HepG2 (cell line): Measurements from ENCODE around the gene MT1HL1. TPM values are rescaled to one million over a fixed set of nuclear protein-coding genes. Genes with fewer than 3 reads are reported as not detected.

ENCODE experiments used
- ATAC-seq: fragments of 200-7000 bp; cut with Tn5 transposase; 3 replicates; pipeline ENCODE4 v1.9.1; 2020; ENCODE audit warnings: mild to moderate bottlenecking, moderate library complexity
- BruUV-seq: library from RNA; stranded (reverse); fragments of 400-500 nt; replicated peaks from 2 replicates; lab custom pipeline; 2021; lab: Mats Ljungman, UMichigan
- CTCF ChIA-PET: fragments of 300-600 bp; formaldehyde crosslinking; extraction: SDS; loops from one replicate; lab custom pipeline; 2021; ENCODE audit warnings: low total read pairs, inconsistent platforms, low intra/inter-chr PET ratio; lab: Yijun Ruan, JAX
- POLR2A ChIA-PET: fragments of 350-600 bp; sonication (Branson Sonifier 250); formaldehyde crosslinking; loops from one replicate; lab custom pipeline; 2020; ENCODE audit warnings: antibody characterized with exemption, inconsistent platforms; lab: Yijun Ruan, JAX
- DNase-seq: peaks from one replicate; pipeline ENCODE4 v3.0.0-alpha.2; 2015; ENCODE audit warnings: low spot score
- FAIRE-seq: peaks from 3 replicates; lab custom pipeline; 2011; peaks lifted over from hg19 to GRCh38; lab: Jason Lieb, UNC
- H2AFZ ChIP-seq: one replicate; pipeline ENCODE4 v1.6.1; 2011; ENCODE audit warnings: low read length, inconsistent platforms
- H3K27ac ChIP-seq: fragments of 300-600 bp; 3 replicates; pipeline ENCODE4 v1.8.0; 2011; ENCODE audit warnings: mixed run types, mild to moderate bottlenecking, mixed read lengths, low read length, inconsistent platforms; ENCODE audit not compliant: insufficient read depth; ENCODE audit errors: extremely low read length
- H3K27me3 ChIP-seq, 2 experiments: fragments of 200-600 bp in 1 of 2; 2 replicates in 1 of 2; 3 replicates in 1 of 2; pipeline versions ENCODE4 v1.6.0 to v1.8.0; 2011; ENCODE audit warnings: low read length in 2 of 2, mild to moderate bottlenecking in 2 of 2, moderate library complexity in 2 of 2, inconsistent platforms in 1 of 2; ENCODE audit not compliant: insufficient read depth in 2 of 2, control insufficient read depth in 1 of 2
- H3K36me3 ChIP-seq, 2 experiments: fragments of 200-600 bp in 1 of 2; replicated peaks in 1 of 2; 2 replicates in 1 of 2; 3 replicates in 1 of 2; pipeline versions ENCODE4 v1.5.1 to v1.8.0; 2011; ENCODE audit warnings: low read length in 2 of 2, inconsistent platforms in 1 of 2; ENCODE audit not compliant: insufficient read depth in 2 of 2, control insufficient read depth in 1 of 2
- H3K4me1 ChIP-seq: 2 replicates; pipeline ENCODE4 v1.5.1; 2012; ENCODE audit warnings: low read length, inconsistent platforms; ENCODE audit not compliant: insufficient read depth
- H3K4me2 ChIP-seq: 2 replicates; pipeline ENCODE4 v1.6.0; 2011; ENCODE audit warnings: low read depth, low read length, inconsistent platforms
- H3K4me3 ChIP-seq, 3 experiments: fragments of 200-600 bp in 1 of 3; sonication (generic), shearing (Covaris generic) in 1 of 3; replicated peaks in 1 of 3; 2 replicates each; pipeline ENCODE4 v1.5.1; 2011 to 2016; ENCODE audit warnings: low read length in 3 of 3, inconsistent platforms in 2 of 3, low read depth in 2 of 3, mild to moderate bottlenecking in 2 of 3, control low read depth in 1 of 3, mixed read lengths in 1 of 3; ENCODE audit not compliant: insufficient read depth in 1 of 3
- H3K79me2 ChIP-seq: one replicate; pipeline ENCODE4 v1.6.1; 2011; ENCODE audit warnings: low read length, inconsistent platforms; ENCODE audit not compliant: insufficient read depth
- H3K9ac ChIP-seq: 2 replicates; pipeline ENCODE4 v1.6.0; 2011; ENCODE audit warnings: mild to moderate bottlenecking, low read depth, low read length, inconsistent platforms; ENCODE audit not compliant: insufficient read depth
- H3K9me3 ChIP-seq: 2 replicates; pipeline ENCODE4 v1.5.1; 2012; ENCODE audit warnings: mild to moderate bottlenecking, low read length
- H4K20me1 ChIP-seq: 2 replicates; pipeline ENCODE4 v1.6.0; 2011; ENCODE audit warnings: inconsistent platforms, mild to moderate bottlenecking, low read length, moderate library complexity; ENCODE audit not compliant: insufficient read depth
- ATF7 ChIP-seq, 2 experiments: fragments of 450-650 bp in 1 of 2; sonication (generic) in 1 of 2; formaldehyde crosslinking in 1 of 2; IDR thresholded peaks; 2 replicates each; pipeline versions ENCODE4 v1.4.0 to v1.6.1; 2016 to 2020; ENCODE audit warnings: antibody characterized with exemption in 1 of 2, mild to moderate bottlenecking in 1 of 2, missing genetic modification reagents in 1 of 2
- CREM ChIP-seq, 2 experiments: sonication (generic) in 1 of 2; formaldehyde crosslinking in 1 of 2; IDR thresholded peaks; 2 replicates each; pipeline versions ENCODE4 v1.4.0 to v1.6.1; 2016 to 2020; ENCODE audit warnings: antibody characterized with exemption in 1 of 2, mild to moderate bottlenecking in 1 of 2, missing genetic modification reagents in 1 of 2
- DPF2 ChIP-seq: sonication (generic); formaldehyde crosslinking; IDR thresholded peaks from 2 replicates; pipeline ENCODE4 v1.4.0; 2020; ENCODE audit warnings: mild to moderate bottlenecking, low read depth, missing genetic modification reagents, borderline replicate concordance
- ERF ChIP-seq: IDR thresholded peaks from 2 replicates; pipeline ENCODE4 v1.6.1; 2018; ENCODE audit warnings: missing biosample characterization, missing genetic modification reagents
- KLF16 ChIP-seq, 2 experiments: sonication (generic) in 1 of 2; formaldehyde crosslinking in 1 of 2; IDR thresholded peaks; 2 replicates each; pipeline versions ENCODE4 v1.6.1 to v1.8.0; 2016 to 2023; ENCODE audit warnings: missing genetic modification reagents in 2 of 2, missing compliant biosample characterization in 1 of 2
- RFX5 ChIP-seq: IDR thresholded peaks from 2 replicates; pipeline ENCODE4 v1.6.1; 2011; ENCODE audit warnings: low read depth, low read length, improper control_type of control experiment
- TBX3 ChIP-seq: fragments of 450-650 bp; IDR thresholded peaks from 2 replicates; pipeline ENCODE4 v1.6.1; 2017; ENCODE audit warnings: antibody characterized with exemption, mild to moderate bottlenecking, inconsistent platforms, borderline replicate concordance
- TEAD3 ChIP-seq: optimal IDR thresholded peaks from 2 replicates; pipeline ENCODE3; 2016; ENCODE audit warnings: borderline replicate concordance
- ZBTB38 ChIP-seq: sonication (generic); formaldehyde crosslinking; IDR thresholded peaks from 2 replicates; pipeline ENCODE4 v1.5.1; 2020; ENCODE audit warnings: mild to moderate bottlenecking, missing genetic modification reagents
- ZNF350 ChIP-seq: sonication (generic); formaldehyde crosslinking; IDR thresholded peaks from 2 replicates; pipeline ENCODE4 v1.4.0; 2020; ENCODE audit warnings: mild to moderate bottlenecking, low read depth, missing genetic modification reagents, borderline replicate concordance
- ZNF367 ChIP-seq: sonication (generic); formaldehyde crosslinking; IDR thresholded peaks from 2 replicates; pipeline ENCODE4 v1.4.0; 2020; ENCODE audit warnings: missing genetic modification reagents, borderline replicate concordance
- ZNF644 ChIP-seq: IDR thresholded peaks from 2 replicates; pipeline ENCODE4 v1.6.1; 2016; ENCODE audit warnings: low read depth
- ZNF710 ChIP-seq: sonication (generic); formaldehyde crosslinking; IDR thresholded peaks from 2 replicates; pipeline ENCODE4 v1.5.0; 2020; ENCODE audit warnings: mild to moderate bottlenecking, missing genetic modification reagents, borderline replicate concordance
- ZNF772 ChIP-seq: sonication (generic); formaldehyde crosslinking; IDR thresholded peaks from 2 replicates; pipeline ENCODE4 v1.5.0; 2020; ENCODE audit warnings: mild to moderate bottlenecking, missing genetic modification reagents
- ZNF776 ChIP-seq: sonication (generic); formaldehyde crosslinking; IDR thresholded peaks from 2 replicates; pipeline ENCODE4 v1.4.0; 2020; ENCODE audit warnings: mild to moderate bottlenecking, missing genetic modification reagents
- ZSCAN25 ChIP-seq: sonication (generic); formaldehyde crosslinking; IDR thresholded peaks from 2 replicates; pipeline ENCODE4 v1.8.0; 2022; ENCODE audit warnings: mild to moderate bottlenecking, missing genetic modification reagents
- WGBS: methylation state at CpG from one replicate; pipeline ENCODE4 v1.1.6; 2017; ENCODE audit warnings: low lambda C conversion rate; 5-methylcytosine and 5-hydroxymethylcytosine counted together
- in situ Hi-C: cut with HindIII; loops from 2 replicates; pipeline ENCODE4 v1.10.0; 2017; ENCODE audit warnings: low pct_unique_long_range_greater_than_20kb; ENCODE audit not compliant: extremely low pct_ligation_motif_present
- intact Hi-C: fragments of 100-400 bp; cut with micrococcal nuclease; formaldehyde crosslinking; loops from one replicate; pipeline ENCODE4 v1.10.0; 2022; ENCODE audit not compliant: unreplicated experiment
- polyA plus RNA-seq, 8 experiments: library from polyadenylated mRNA; depleted of rRNA in 3 of 8; stranded (reverse) in 7 of 8; unstranded in 1 of 8; fragments of >200 nt; fragmentation: Illumina TruSeq in 4 of 8; extraction: Trizol in 4 of 8; gene quantifications; 2 replicates each; pipeline versions ENCODE4 v1.2.1 to v1.2.3, GENCODE V29; 2011 to 2016; ENCODE audit warnings: low read depth in 4 of 8, missing spikeins in 1 of 8, mixed read lengths in 1 of 8; ENCODE audit not compliant: insufficient read depth in 1 of 8
- total RNA-seq, 5 experiments: library from RNA; depleted of rRNA; stranded (reverse); fragments of >200 nt; fragmentation: Illumina TruSeq; extraction: Trizol; gene quantifications; 2 replicates each; pipeline ENCODE4 v1.2.3, GENCODE V29; 2016; ENCODE audit warnings: low read depth in 1 of 5

MT1HL1 gene
- total and polyA plus RNA-seq, 2 of the 13 experiments (the other 11 are each of a cell fraction or from before 2014, with no cell fraction given) = not detected

- TF ChIP-seq ZNF350 (CRISPR knock-in tag) (no peak), ZNF367 (CRISPR knock-in tag) (no peak)
These were observed 27.2 kb upstream of the MT1HL1 start (continued) for GRCh38 chr1:237031480-237031879.

- DNase-seq = no peak
- BruUV-seq = no TSS peak
- no peaks in the 10 kb centered on the region for H3K4me1 ChIP-seq
- H3K27me3 ChIP-seq = peaks cover 0 to 8% of the 10 kb centered on the region in 2 experiments; a peak in 1 of 5 replicates
- H3K4me3 ChIP-seq = no peak overlapping the region
- in situ Hi-C loops = no loop called here
- no peaks in the 10 kb centered on the region for H3K36me3 ChIP-seq
- no peak overlapping the region for H3K9ac ChIP-seq
- TF ChIP-seq ATF7 (IDR thresholded peaks at IDR 0.05) = peak; percentile 90
- no peak for TF ChIP-seq ATF7 (CRISPR knock-in tag; IDR thresholded peaks at IDR 0.05)
- no peak for TF ChIP-seq DPF2 (CRISPR knock-in tag)
- no peak for TF ChIP-seq KLF16 (CRISPR knock-in tag; IDR thresholded peaks at IDR 0.05)
- H3K79me2 ChIP-seq = no peaks in the 10 kb centered on the region
- no peak for ATAC-seq
- 18% methylated on average over 9 of the region's 9 CpGs for WGBS
- no peaks in the 10 kb centered on the region for H4K20me1 ChIP-seq
- ChIA-PET CTCF (no interaction called here), POLR2A (no interaction called here)
- H3K4me2 ChIP-seq = no peak overlapping the region
- no peak overlapping the region for H2AFZ ChIP-seq
- no peak for FAIRE-seq
- intact Hi-C loops = no loop called here
- no peak overlapping the region for H3K27ac ChIP-seq
- no peaks in the 10 kb centered on the region for H3K9me3 ChIP-seq
These were observed 25.8 kb upstream of the MT1HL1 start for GRCh38 chr1:237029850-237030535.

GRCh38 chr1:237029240-237029639, 25.0 kb upstream of the MT1HL1 start:
- ChIA-PET POLR2A (no interaction called here), CTCF (no interaction called here)
- ATAC-seq (no peak), DNase-seq (no peak), FAIRE-seq (no peak)
- in situ Hi-C loops = no loop called here
- intact Hi-C loops = no loop called here
- no peaks in the 10 kb centered on the region for H3K79me2 ChIP-seq
- TF ChIP-seq TBX3 (no peak), CREM (IDR thresholded peaks at IDR 0.05) (no peak), CREM (CRISPR knock-in tag; IDR thresholded peaks at IDR 0.05) (no peak), TEAD3 (CRISPR knock-in tag) (no peak), ZNF772 (CRISPR knock-in tag) (no peak), ZNF776 (no peak), ZBTB38 (CRISPR knock-in tag) (no peak), ZSCAN25 (CRISPR knock-in tag) (no peak), ZNF710 (CRISPR knock-in tag) (no peak), ERF (CRISPR knock-in tag) (no peak), ZNF644 (CRISPR knock-in tag) (no peak), RFX5 (no peak)
- H3K4me2 ChIP-seq = no peak overlapping the region
- peaks cover 0 to 8% of the 10 kb centered on the region in 2 experiments; a peak in 1 of 5 replicates for H3K27me3 ChIP-seq
- BruUV-seq = no TSS peak
- 14% methylated on average over 3 of the region's 3 CpGs for whole genome bisulfite sequencing
- H3K4me3 ChIP-seq = no peak overlapping the region
- no peaks in the 10 kb centered on the region for H4K20me1 ChIP-seq
- no peaks in the 10 kb centered on the region for H3K9me3 ChIP-seq
- H3K4me1 ChIP-seq = no peaks in the 10 kb centered on the region
- no peak overlapping the region for H3K9ac ChIP-seq
- H3K36me3 ChIP-seq = no peaks in the 10 kb centered on the region
- no peak overlapping the region for H2AFZ ChIP-seq
- H3K27ac ChIP-seq = no peak overlapping the region
